Thyroid gland (tissue), 4 donors: ENCODE data around the gene GIMD1. TPM values are rescaled to one million over a fixed set of nuclear protein-coding genes. Genes with fewer than 3 reads are reported as not detected.
A peak's percentile ranks its signal among the peaks of the same experiment; 100 is the strongest.

Experiments
- DNase-seq, 2 donors: peaks; one replicate each; pipeline ENCODE4 v3.0.0-alpha.2; 2019
- H3K27ac ChIP-seq, 3 donors: fragments of 200-600 bp; sonication (generic); 1 replicate in 2 of 3; 2 replicates in 1 of 3; pipeline ENCODE4 v1.5.1; 2016 to 2019; ENCODE audit warnings: mild to moderate bottlenecking in 1 of 3, moderate library complexity in 1 of 3
- H3K27me3 ChIP-seq: fragments of 200-600 bp; sonication (generic); one replicate; pipeline ENCODE4 v1.5.1; 2019
- H3K36me3 ChIP-seq, 2 donors: fragments of 200-600 bp; sonication (generic); one replicate each; pipeline ENCODE4 v1.5.1; 2016 to 2019
- H3K4me1 ChIP-seq, 2 donors: fragments of 200-600 bp; sonication (generic); one replicate each; pipeline ENCODE4 v1.5.1; 2017 to 2019
- H3K4me3 ChIP-seq, 3 donors: fragments of 200-600 bp; sonication (generic); replicated peaks in 1 of 3; 1 replicate in 2 of 3; 2 replicates in 1 of 3; pipeline ENCODE4 v1.5.1; 2016; ENCODE audit warnings: mild to moderate bottlenecking in 1 of 3
- H3K9me3 ChIP-seq: fragments of 200-600 bp; sonication (generic); one replicate; pipeline ENCODE4 v1.5.1; 2017
- CTCF ChIP-seq, 6 experiments: fragments of 200-600 bp in 3 of 6; fragments of 450-650 bp in 3 of 6; sonication (generic) in 3 of 6; IDR thresholded peaks; one replicate each; pipeline ENCODE4 v1.5.1; 2016 to 2019; ENCODE audit warnings: antibody characterized with exemption in 6 of 6, mild to moderate bottlenecking in 2 of 6, inconsistent platforms in 1 of 6, moderate library complexity in 1 of 6
- POLR2A ChIP-seq, 2 donors: fragments of 450-650 bp; IDR thresholded peaks; one replicate each; pipeline ENCODE4 v1.6.1; 2017; ENCODE audit warnings: antibody characterized with exemption in 2 of 2, mild to moderate bottlenecking in 2 of 2, moderate library complexity in 1 of 2
- WGBS, 2 donors: methylation state at CpG; one replicate each; pipeline ENCODE4 v1.1.5; 2017; 5-methylcytosine and 5-hydroxymethylcytosine counted together
- intact Hi-C: fragments of 100-400 bp; cut with DNase I; formaldehyde crosslinking; loops from one replicate; pipeline ENCODE4 v1.15.1; 2023
- total RNA-seq, 4 donors: library from RNA; depleted of rRNA; stranded (reverse); fragments of >200 nt; gene quantifications; one replicate each; pipeline ENCODE4 v1.2.3, GENCODE V29; 2016

GIMD1 gene
- total RNA-seq, 4 donors from 2014 or later = not detected

GRCh38 chr4:106353786-106354185, 14.8 kb downstream of the GIMD1 start:
- intact Hi-C loops = no loop called here
- Histone ChIP-seq H3K4me1 (no peaks in the 10 kb centered on the region), H3K4me3 (no peak overlapping the region), H3K27ac (no peak overlapping the region), H3K27me3 (no peaks in the 10 kb centered on the region), H3K9me3 (no peaks in the 10 kb centered on the region), H3K36me3 (peaks cover 2% of the 10 kb centered on the region in 2 donors)
- TF ChIP-seq CTCF (IDR thresholded peaks at IDR 0.05) (no peak), POLR2A (IDR thresholded peaks at IDR 0.05) (no peak)
- no peak for DNase-seq
- WGBS, 2 donors = 95 to 100% methylated on average over 1 of the region's 1 CpG

GRCh38 chr4:106351016-106351415, 17.6 kb downstream of the GIMD1 start:
- Histone ChIP-seq H3K9me3 (no peaks in the 10 kb centered on the region), H3K36me3 (peaks cover 7 to 13% of the 10 kb centered on the region in 2 donors), H3K4me1 (no peaks in the 10 kb centered on the region), H3K4me3 (no peak overlapping the region), H3K27ac (no peak overlapping the region), H3K27me3 (no peaks in the 10 kb centered on the region)
- no peak for DNase-seq
- intact Hi-C loops = no loop called here
- TF ChIP-seq CTCF (IDR thresholded peaks at IDR 0.05) = no peak
- TF ChIP-seq POLR2A (IDR thresholded peaks at IDR 0.05) = no peak

- no peak for DNase-seq
- H3K27me3 ChIP-seq = no peaks in the 10 kb centered on the region
- TF ChIP-seq POLR2A (IDR thresholded peaks at IDR 0.05) (no peak), CTCF (IDR thresholded peaks at IDR 0.05) (no peak)
- 93 to 95% methylated on average over 1 of the region's 1 CpG for WGBS, 2 donors
- H3K4me1 ChIP-seq = peaks cover 0 to 5% of the 10 kb centered on the region in 2 donors
- H3K9me3 ChIP-seq = no peaks in the 10 kb centered on the region
- no peak overlapping the region for H3K27ac ChIP-seq
- H3K36me3 ChIP-seq = peaks cover 7 to 13% of the 10 kb centered on the region in 2 donors
- intact Hi-C loops = no loop called here
- H3K4me3 ChIP-seq = no peak overlapping the region
Measured at GRCh38 chr4:106347167-106347566, 21.4 kb downstream of the GIMD1 start.

- no peaks in the 10 kb centered on the region for H3K27me3 ChIP-seq
- DNase-seq = peak in 1 of 2 donors; percentile 42
- peaks cover 0 to 5% of the 10 kb centered on the region in 2 donors for H3K4me1 ChIP-seq
- no peaks in the 10 kb centered on the region for H3K9me3 ChIP-seq
- intact Hi-C loops = no loop called here
- no peak for TF ChIP-seq CTCF (IDR thresholded peaks at IDR 0.05)
- no peak for TF ChIP-seq POLR2A (IDR thresholded peaks at IDR 0.05)
- peaks cover 7 to 13% of the 10 kb centered on the region in 2 donors for H3K36me3 ChIP-seq
- no peak overlapping the region for H3K4me3 ChIP-seq
- no peak overlapping the region for H3K27ac ChIP-seq
- 68 to 87% methylated on average over 1 of the region's 1 CpG for WGBS, 2 donors
Measured at GRCh38 chr4:106344647-106344970, 24.0 kb downstream of the GIMD1 start.

DNA sequence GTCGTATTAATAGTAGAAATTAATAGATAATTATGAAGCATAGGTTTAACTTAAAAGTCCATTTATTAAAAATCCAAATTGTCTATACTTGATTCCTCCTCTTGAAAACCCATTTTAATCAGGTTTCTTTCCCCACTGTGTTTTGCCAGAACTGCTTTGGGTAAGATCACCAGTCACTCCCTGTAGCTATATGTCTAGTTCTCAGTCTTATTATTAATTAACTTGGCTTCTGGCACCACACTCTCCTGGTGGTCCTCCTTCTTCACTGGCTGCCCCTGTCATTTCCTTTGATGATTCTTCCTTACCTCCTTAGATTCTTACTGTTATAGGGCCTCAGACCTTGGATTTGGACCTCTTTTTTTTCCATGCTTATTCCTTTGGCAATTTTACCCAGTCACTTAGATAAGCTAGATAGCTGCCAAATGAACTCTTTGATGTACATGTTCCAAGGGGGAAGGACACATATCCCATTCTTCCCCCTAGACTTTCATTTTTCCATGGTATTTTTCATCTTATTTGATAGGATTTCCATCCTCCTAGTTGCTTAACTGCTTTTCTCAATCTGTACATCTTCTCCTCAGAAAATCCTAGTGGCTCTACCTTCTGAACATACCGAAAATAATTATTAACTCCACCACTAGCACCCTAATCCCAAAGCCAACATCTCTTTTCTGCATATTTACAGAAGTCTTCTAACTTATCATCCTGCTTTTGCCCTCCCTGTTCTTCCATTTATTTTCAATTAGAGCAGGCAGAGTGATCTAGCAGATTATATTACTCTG, 24.5 kb downstream of the GIMD1 start:
- Histone ChIP-seq H3K27me3 (no peaks in the 10 kb centered on the region), H3K4me3 (no peak overlapping the region), H3K4me1 (peaks cover 0 to 5% of the 10 kb centered on the region in 2 donors), H3K9me3 (no peaks in the 10 kb centered on the region), H3K36me3 (peaks cover 7 to 13% of the 10 kb centered on the region in 2 donors), H3K27ac (no peak overlapping the region)
- DNase-seq = no peak
- intact Hi-C loops = no loop called here
- WGBS, 2 donors = 95% methylated on average over 2 of the region's 2 CpGs
- TF ChIP-seq CTCF (IDR thresholded peaks at IDR 0.05) = no peak
- no peak for TF ChIP-seq POLR2A (IDR thresholded peaks at IDR 0.05)
